Stimulated activated CD4-positive, alpha-beta T cell treated with anti-CD3 and anti-CD28 coated beads, Interleukin-1b, Interleukin-23, amount 100 ng/mL, for 48 hours (primary cell): ENCODE measurements around the gene AKT1S1.
A peak's percentile ranks its signal among the peaks of the same experiment; 100 is the strongest.
"Not testable (repeated sequence)": the region's sequence is repeated elsewhere in the genome, so short reads cannot be mapped to it uniquely, and the experiment has no call there.

ENCODE experiments used
- DNase-seq: peaks from one replicate; pipeline ENCODE4 v3.0.0-alpha.2; 2020

AKT1S1 gene

DNA sequence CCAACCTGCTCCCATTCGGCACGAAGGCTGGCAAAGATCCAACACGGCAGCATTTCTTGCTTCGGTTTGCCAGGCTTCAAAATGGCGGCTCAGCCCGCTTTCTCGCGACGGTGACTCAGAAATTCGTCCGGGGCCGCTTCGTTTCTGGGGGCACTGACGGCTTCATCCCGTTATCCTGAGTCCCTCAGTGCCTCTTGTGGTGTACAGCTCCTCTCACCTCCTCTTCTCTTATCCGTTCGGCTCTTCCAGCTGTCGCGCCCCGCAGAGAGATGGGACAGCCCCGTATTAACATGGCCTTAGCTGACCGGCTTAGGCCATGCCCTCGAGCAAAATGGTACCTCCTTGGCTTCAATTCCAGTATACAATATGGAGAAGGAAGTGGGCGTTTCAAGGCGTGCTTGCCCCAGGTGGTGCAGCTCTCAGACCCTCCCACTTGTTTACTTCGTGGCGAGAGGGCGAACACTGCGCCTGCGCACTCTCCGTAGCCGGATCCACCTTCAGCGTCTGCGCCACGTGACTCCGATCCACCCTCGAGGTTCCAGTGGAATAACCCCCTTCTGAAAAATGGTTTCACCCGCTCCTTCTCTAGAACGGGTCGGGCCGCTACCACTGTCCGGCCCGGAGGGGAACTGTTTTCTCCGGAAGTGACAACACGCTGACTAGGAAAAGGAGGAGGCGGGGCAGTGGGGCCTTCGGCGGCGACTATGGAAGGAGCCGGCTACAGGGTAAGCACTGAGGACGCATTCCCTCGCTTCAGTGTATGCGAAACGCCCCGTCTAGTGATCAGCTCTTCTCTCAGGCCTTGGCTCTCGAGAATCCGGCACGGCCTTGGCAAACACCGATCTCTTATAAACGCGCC is at the start of gene AKT1S1, which contains the start of gene TBC1D17:
AKT1S1 (minus strand) TSS at position 336 of the 859 bp plus-strand sequence. CDS start 4,060 bp downstream, outside the sequence.
TBC1D17 (plus strand) TSS at position 683 of the 859 bp plus-strand sequence; CDS start at position 705, 22 bp downstream.
- peak; percentile 99 for DNase-seq

- no peak for DNase-seq
Measured at GRCh38 chr19:49926515-49926914, 49.4 kb upstream of the AKT1S1 start.

DNA sequence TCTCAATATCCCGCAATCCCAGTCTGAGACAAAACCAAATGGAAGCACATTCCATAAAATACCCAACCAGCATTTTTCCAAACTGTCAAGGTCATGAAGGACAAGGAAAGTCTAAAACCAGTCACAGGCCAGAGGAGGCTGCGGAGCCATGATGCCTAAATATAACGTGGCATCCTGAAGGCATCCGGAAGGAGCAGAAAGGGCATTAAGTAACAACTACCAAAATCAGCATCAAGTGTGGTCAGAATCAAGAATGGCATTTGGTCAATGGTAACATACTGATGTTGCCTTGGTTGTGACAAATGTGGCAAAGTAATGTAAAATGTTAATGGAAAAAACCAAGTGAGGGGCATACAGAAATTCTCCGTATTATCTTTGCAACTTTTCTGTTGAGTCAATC is 48.3 kb upstream of the AKT1S1 start:
- DNase-seq = no peak

- DNase-seq = not testable (repeated sequence)
Measured at GRCh38 chr19:49924881-49925210, 47.7 kb upstream of the AKT1S1 start.

GRCh38 chr19:49924004-49924880 is 47.1 kb upstream of the AKT1S1 start:
- no peak for DNase-seq

GRCh38 chr19:49923055-49924003 is 46.2 kb upstream of the AKT1S1 start:
- no peak for DNase-seq

- peak; percentile 37 for DNase-seq
Measured at GRCh38 chr19:49921871-49922795, 45.0 kb upstream of the AKT1S1 start.

- DNase-seq = no peak
Measured at GRCh38 chr19:49920624-49921363, 43.6 kb upstream of the AKT1S1 start.

GRCh38 chr19:49918089-49918488 is 40.9 kb upstream of the AKT1S1 start:
- DNase-seq = no peak

GRCh38 chr19:49916839-49917733 is 39.9 kb upstream of the AKT1S1 start:
- no peak for DNase-seq

GRCh38 chr19:49915271-49915670 is 38.1 kb upstream of the AKT1S1 start:
- no peak for DNase-seq

- no peak for DNase-seq
Measured at GRCh38 chr19:49913720-49914119, 36.6 kb upstream of the AKT1S1 start.

- DNase-seq = no peak
Measured at GRCh38 chr19:49912965-49913685, 36.0 kb upstream of the AKT1S1 start.

GRCh38 chr19:49911381-49912145 is 34.4 kb upstream of the AKT1S1 start:
- DNase-seq = peak; percentile 39

- no peak for DNase-seq
Measured at GRCh38 chr19:49910179-49910578, 33.0 kb upstream of the AKT1S1 start.

DNA sequence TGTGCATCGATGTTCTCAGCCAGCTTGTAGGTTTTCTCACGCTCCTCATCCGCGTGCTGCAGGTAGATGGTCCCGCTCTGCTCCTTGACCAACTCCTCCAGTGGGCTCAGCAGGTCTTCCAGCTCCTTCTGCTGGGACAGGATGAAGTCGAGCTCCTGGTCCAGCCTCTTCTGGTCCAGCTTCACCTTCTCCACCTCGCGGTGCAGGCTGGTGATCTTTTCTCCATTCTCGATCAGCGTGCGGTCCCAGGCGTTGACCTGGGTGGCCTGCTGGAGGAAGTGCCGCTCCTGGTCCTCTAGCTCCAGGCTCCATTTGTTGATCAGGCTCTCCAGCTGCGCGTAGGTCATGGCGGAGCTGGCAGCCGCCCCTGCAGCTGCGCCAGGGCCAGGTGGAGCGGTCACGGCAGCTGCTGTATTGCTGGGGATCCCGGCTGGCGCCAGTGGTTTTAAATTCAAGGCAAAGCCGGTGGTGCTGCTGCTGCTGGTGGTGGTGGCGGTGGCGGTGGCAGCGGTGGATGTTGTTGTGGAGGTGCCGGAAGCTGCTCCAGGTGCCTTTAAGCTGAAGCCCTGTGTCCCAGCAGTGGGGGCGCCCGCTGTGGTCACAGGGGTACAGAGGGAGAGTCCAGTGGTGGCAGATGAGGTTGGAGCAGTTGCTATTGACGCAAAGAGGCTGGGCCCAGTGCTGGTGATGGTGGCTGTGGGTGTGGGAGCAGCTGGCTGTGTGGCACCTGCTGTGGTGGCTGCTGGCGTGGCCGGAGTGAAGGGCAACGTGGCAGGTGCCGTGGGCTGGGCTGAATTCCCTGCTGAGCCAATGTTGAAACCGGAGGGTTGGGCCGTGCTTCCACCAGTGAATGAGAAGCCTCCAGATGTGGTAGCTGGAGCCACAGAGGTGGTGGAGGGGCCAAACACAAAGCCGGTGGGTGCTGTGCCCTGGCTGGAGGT is 31.6 kb upstream of the AKT1S1 start:
- DNase-seq = no peak
